Stimulated activated CD8-positive, alpha-beta memory T cell treated with anti-CD3 and anti-CD28 coated beads, Interleukin-2, amount 100 ng/mL, for 48 hours (primary cell): ENCODE data around the gene MRLN.
"Not testable (repeated sequence)": the region's sequence is repeated elsewhere in the genome, so short reads cannot be mapped to it uniquely, and the experiment has no call there.

ENCODE experiments used
- DNase-seq, 2 donors: peaks; one replicate each; pipeline ENCODE4 v3.0.0-alpha.2; 2020; ENCODE audit warnings: low read depth in 2 of 2

Gene MRLN

GRCh38 chr10:59753267-59753666 lies at the start of gene MRLN:
Gene MRLN (minus strand): TSS chr10:59753455.
- no peak for DNase-seq

- DNase-seq, result no peak
Measured at GRCh38 chr10:59801171-59801570, 47.9 kb upstream of the MRLN start.

- DNase-seq, result no peak
Measured at GRCh38 chr10:59799421-59799820, 46.2 kb upstream of the MRLN start.

GRCh38 chr10:59793919-59794318 lies 40.7 kb upstream of the MRLN start:
- no peak for DNase-seq

- no peak for DNase-seq
Measured at GRCh38 chr10:59792812-59793211, 39.6 kb upstream of the MRLN start.

GRCh38 chr10:59791601-59792000 lies 38.3 kb upstream of the MRLN start:
- no peak for DNase-seq

GRCh38 chr10:59790080-59790479 lies 36.8 kb upstream of the MRLN start:
- DNase-seq, result not testable (repeated sequence)

GRCh38 chr10:59788914-59789313 lies 35.7 kb upstream of the MRLN start:
- not testable (repeated sequence) for DNase-seq

GRCh38 chr10:59787032-59787431 lies 33.8 kb upstream of the MRLN start:
- DNase-seq, result not testable (repeated sequence)

- not testable (repeated sequence) for DNase-seq
Measured at GRCh38 chr10:59785476-59785875, 32.2 kb upstream of the MRLN start.

- DNase-seq, result no peak
Measured at GRCh38 chr10:59781511-59781910, 28.3 kb upstream of the MRLN start.

- DNase-seq, result no peak
Measured at GRCh38 chr10:59779756-59780533, 26.7 kb upstream of the MRLN start.

GRCh38 chr10:59774451-59774850 lies 21.2 kb upstream of the MRLN start:
- DNase-seq, result no peak

GRCh38 chr10:59773088-59773487 lies 19.8 kb upstream of the MRLN start:
- DNase-seq, result no peak

GRCh38 chr10:59771162-59771807 lies 18.0 kb upstream of the MRLN start:
- DNase-seq, result no peak

- no peak for DNase-seq
Measured at GRCh38 chr10:59770689-59771088, 17.4 kb upstream of the MRLN start.

- DNase-seq, result no peak
Measured at GRCh38 chr10:59762505-59762904, 9.2 kb upstream of the MRLN start.

- DNase-seq, result no peak
Measured at GRCh38 chr10:59757966-59758365, 4.7 kb upstream of the MRLN start.

- no peak for DNase-seq
Measured at GRCh38 chr10:59754951-59755350, 1.7 kb upstream of the MRLN start.

- DNase-seq, result no peak
Measured at GRCh38 chr10:59752278-59752940, 846 bp downstream of the MRLN start.

GRCh38 chr10:59750155-59750945 lies 2.9 kb downstream of the MRLN start:
- DNase-seq, result no peak

- DNase-seq, result no peak
Measured at GRCh38 chr10:59748834-59749233, 4.4 kb downstream of the MRLN start.
